Hematopoietic multipotent progenitor cell treated with erythropoietin and hydrocortisone succinate and interleukin-3 and kit ligand, for 4 days (in vitro differentiated cells): ENCODE measurements around the gene IGF2.
A peak's percentile ranks its signal among the peaks of the same experiment; 100 is the strongest.

ENCODE experiments used
- DNase-seq: peaks from one replicate; pipeline ENCODE4 v3.0.0-alpha.2; 2015

The IGF2 gene

GRCh38 chr11:2090172-2091111, 48.7 kb downstream of the IGF2 start:
- no peak for DNase-seq

- DNase-seq: peak; percentile 88
These were observed 49.5 kb downstream of the IGF2 start for GRCh38 chr11:2089536-2090165.

- DNase-seq: peak; percentile 30
These were observed 50.2 kb downstream of the IGF2 start for GRCh38 chr11:2088746-2089535.

GRCh38 chr11:2088284-2088683, 50.9 kb downstream of the IGF2 start:
- no peak for DNase-seq

- no peak for DNase-seq
These were observed 52.7 kb downstream of the IGF2 start for GRCh38 chr11:2086239-2087040.

- no peak for DNase-seq
These were observed 53.7 kb downstream of the IGF2 start for GRCh38 chr11:2085251-2086066.

- no peak for DNase-seq
These were observed 54.5 kb downstream of the IGF2 start for GRCh38 chr11:2084721-2085120.
